Gastrocnemius medialis (tissue), 4 donors: ENCODE data around the gene C3orf70.

Source experiments
- POLR2A ChIP-seq, 2 donors: fragments of 450-650 bp; IDR thresholded peaks; one replicate each; pipeline ENCODE4 v1.6.1; 2017; ENCODE audit warnings: antibody characterized with exemption in 2 of 2, mild to moderate bottlenecking in 2 of 2, moderate library complexity in 2 of 2
- TF ChIP-seq, protein P1 (sequence below), 5 experiments: fragments of 450-650 bp in 3 of 5; fragments of 200-600 bp in 2 of 5; sonication (generic) in 2 of 5; IDR thresholded peaks in 4 of 5; conservative IDR thresholded peaks in 1 of 5; 1 replicate in 4 of 5; 2 replicates in 1 of 5; pipeline ENCODE4 v1.5.1; 2016 to 2019; ENCODE audit warnings: antibody characterized with exemption in 5 of 5, mild to moderate bottlenecking in 3 of 5, moderate library complexity in 3 of 5

DNA sequence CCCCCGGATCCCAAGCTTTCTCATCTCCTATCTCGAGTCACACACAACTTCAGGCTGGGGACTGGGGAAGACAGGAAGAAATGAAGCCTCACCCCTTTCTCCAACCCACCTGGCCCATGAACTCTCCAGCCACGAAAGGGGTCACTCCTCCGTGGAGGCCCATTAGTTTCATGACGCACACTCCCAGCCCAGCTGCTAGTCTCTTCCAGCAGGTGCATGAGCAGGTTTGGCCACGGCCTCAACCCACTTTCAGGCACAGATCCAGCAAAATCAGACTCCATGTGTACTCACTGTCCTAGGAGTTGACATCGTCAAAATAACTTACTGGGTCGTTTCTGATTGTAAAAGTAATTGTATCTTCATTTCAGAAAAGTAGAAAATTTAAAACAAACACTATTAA is 76.6 kb downstream of the C3orf70 start:
- TF ChIP-seq POLR2A (IDR thresholded peaks at IDR 0.05): no peak
- TF ChIP-seq, protein P1, sequence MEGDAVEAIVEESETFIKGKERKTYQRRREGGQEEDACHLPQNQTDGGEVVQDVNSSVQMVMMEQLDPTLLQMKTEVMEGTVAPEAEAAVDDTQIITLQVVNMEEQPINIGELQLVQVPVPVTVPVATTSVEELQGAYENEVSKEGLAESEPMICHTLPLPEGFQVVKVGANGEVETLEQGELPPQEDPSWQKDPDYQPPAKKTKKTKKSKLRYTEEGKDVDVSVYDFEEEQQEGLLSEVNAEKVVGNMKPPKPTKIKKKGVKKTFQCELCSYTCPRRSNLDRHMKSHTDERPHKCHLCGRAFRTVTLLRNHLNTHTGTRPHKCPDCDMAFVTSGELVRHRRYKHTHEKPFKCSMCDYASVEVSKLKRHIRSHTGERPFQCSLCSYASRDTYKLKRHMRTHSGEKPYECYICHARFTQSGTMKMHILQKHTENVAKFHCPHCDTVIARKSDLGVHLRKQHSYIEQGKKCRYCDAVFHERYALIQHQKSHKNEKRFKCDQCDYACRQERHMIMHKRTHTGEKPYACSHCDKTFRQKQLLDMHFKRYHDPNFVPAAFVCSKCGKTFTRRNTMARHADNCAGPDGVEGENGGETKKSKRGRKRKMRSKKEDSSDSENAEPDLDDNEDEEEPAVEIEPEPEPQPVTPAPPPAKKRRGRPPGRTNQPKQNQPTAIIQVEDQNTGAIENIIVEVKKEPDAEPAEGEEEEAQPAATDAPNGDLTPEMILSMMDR (IDR thresholded peaks at IDR 0.05 in 4 of 5, conservative IDR thresholded peaks at IDR 0.05 in 1 of 5): no peak
